Activated T-helper 17 cell treated with anti-CD3 and anti-CD28 coated beads, Interleukin-2, amount 50 U/mL, for 72 hours (primary cell): ENCODE measurements around the gene ZFP36L1. TPM values are rescaled to one million over a fixed set of nuclear protein-coding genes. Genes with fewer than 3 reads are reported as not detected.
A peak's percentile ranks its signal among the peaks of the same experiment; 100 is the strongest.

Source experiments
- ATAC-seq: fragments of 150-1000 bp; cut with Tn5 transposase; replicated peaks from 2 replicates; pipeline ENCODE4 v1.10.0; 2021; ENCODE audit warnings: mild to moderate bottlenecking, moderate library complexity
- H3K27ac Mint-ChIP-seq: one replicate; pipeline ENCODE4 v1.8.0; 2022; ENCODE audit warnings: mixed read lengths
- H3K27me3 Mint-ChIP-seq: one replicate; pipeline ENCODE4 v1.8.0; 2022; ENCODE audit warnings: mixed read lengths
- H3K36me3 Mint-ChIP-seq: one replicate; pipeline ENCODE4 v1.8.0; 2022; ENCODE audit warnings: low read depth, mild to moderate bottlenecking, mixed read lengths
- H3K4me1 Mint-ChIP-seq: one replicate; pipeline ENCODE4 v1.8.0; 2022; ENCODE audit warnings: mixed read lengths
- H3K4me3 Mint-ChIP-seq: one replicate; pipeline ENCODE4 v1.8.0; 2022; ENCODE audit warnings: mild to moderate bottlenecking, mixed read lengths
- H3K9me3 Mint-ChIP-seq: one replicate; pipeline ENCODE4 v1.8.0; 2022; ENCODE audit warnings: mixed read lengths
- total RNA-seq, 2 donors: library from RNA; stranded (reverse); gene quantifications; one replicate each; pipeline ENCODE4 v1.2.3, GENCODE V29; 2022

The ZFP36L1 gene
- total RNA-seq, 2 donors from 2014 or later: 57.7 to 146 TPM

DNA sequence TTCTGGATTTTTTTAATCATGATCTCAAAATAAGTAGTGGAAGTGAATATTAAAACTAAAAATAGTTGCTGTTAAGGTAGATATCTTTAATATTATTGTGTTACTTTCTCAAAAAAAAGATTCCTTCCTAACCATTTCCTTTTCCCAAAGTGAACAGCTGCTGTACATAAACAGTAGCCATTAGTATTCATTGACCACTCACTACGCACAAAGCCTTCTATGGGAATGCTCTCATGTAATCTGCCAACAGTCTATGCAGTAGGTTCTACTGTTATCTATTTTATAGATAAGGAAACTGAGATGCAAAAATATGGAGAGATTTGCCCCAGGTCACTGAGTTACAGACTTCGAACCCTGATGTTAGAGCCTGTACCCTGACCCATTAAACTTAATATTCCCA is 32.1 kb downstream of the ZFP36L1 start:
- no peaks in the 10 kb centered on the region for H3K36me3 Mint-ChIP-seq
- H3K9me3 Mint-ChIP-seq: no peaks in the 10 kb centered on the region
- H3K27ac Mint-ChIP-seq: no peak overlapping the region
- H3K4me1 Mint-ChIP-seq: peaks cover 6% of the 10 kb centered on the region
- no peak for ATAC-seq
- no peak overlapping the region for H3K4me3 Mint-ChIP-seq
- no peaks in the 10 kb centered on the region for H3K27me3 Mint-ChIP-seq

DNA sequence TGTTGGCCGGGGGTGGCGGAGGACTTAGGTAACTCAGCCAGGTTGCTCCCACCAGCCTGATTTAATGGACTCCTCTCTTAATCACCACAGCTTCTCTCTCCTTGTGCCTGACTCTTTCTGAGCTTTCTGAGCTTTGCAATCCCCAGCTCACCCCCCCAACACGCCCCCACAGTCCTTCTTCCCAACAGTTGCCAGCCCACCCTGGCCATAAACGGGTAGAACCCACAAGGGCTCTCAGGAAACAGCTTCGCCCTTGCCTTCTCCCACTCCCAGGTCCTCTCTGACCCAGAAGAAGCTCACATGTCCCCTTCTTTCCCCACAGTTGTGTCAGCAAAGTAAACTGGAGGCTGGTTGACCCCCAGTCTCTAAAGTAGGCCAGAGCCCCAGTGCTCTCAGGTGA is 32.9 kb downstream of the ZFP36L1 start:
- no peaks in the 10 kb centered on the region for H3K36me3 Mint-ChIP-seq
- no peaks in the 10 kb centered on the region for H3K27me3 Mint-ChIP-seq
- H3K4me3 Mint-ChIP-seq: no peak overlapping the region
- no peak for ATAC-seq
- no peak overlapping the region for H3K27ac Mint-ChIP-seq
- no peaks in the 10 kb centered on the region for H3K9me3 Mint-ChIP-seq
- no peaks in the 10 kb centered on the region for H3K4me1 Mint-ChIP-seq

DNA sequence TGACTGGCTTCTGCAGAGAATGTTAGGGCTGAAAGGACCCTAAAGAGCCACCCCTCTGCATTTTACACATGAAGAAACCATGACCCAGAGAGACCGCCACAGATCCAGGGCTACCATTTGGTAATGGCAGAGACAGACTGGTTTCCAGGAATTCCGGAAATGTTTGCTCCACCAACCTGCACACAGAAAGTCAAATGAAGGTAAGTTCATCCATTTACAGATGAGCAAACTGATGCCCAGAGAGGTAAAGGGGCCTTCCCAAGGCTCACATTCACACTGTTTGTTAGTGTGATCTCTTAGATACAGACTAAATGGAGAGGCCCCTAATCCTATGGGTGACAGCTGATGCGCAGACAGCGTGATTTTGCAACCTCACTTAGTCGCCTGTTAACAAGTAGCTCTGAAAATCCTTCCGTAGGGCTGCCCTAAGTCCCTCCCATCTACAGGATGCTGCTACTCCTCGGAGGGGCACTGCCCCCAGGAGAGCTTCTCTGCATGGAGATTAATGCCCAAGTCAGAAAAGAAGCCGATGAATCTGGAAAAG is 33.8 kb downstream of the ZFP36L1 start:
- Mint-ChIP-seq H3K27me3 (no peaks in the 10 kb centered on the region), H3K4me3 (no peak overlapping the region), H3K36me3 (no peaks in the 10 kb centered on the region), H3K9me3 (no peaks in the 10 kb centered on the region), H3K4me1 (no peaks in the 10 kb centered on the region), H3K27ac (no peak overlapping the region)
- ATAC-seq: no peak

DNA sequence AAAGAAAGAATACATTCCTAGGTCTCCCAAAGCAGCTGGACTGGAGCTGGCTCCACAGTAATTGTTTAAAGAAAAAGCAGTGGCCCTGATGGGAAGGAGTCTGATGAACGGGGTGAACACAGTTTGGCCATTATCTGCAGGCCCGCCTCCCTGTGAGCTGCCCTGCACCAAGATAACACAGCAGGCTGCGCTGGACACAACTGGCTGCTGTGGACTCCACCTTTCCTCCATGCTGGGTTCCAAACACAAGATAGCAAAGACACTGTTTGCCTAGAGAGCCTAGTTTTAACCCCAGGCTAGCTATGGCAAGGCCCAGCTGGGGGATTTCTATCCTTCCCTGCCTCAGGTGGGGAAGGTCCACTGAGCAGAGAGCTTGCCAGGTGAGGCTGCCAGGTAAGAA is 34.6 kb downstream of the ZFP36L1 start:
- H3K4me3 Mint-ChIP-seq: no peak overlapping the region
- no peaks in the 10 kb centered on the region for H3K27me3 Mint-ChIP-seq
- H3K36me3 Mint-ChIP-seq: no peaks in the 10 kb centered on the region
- H3K27ac Mint-ChIP-seq: no peak overlapping the region
- no peaks in the 10 kb centered on the region for H3K4me1 Mint-ChIP-seq
- no peak for ATAC-seq
- H3K9me3 Mint-ChIP-seq: no peaks in the 10 kb centered on the region

DNA sequence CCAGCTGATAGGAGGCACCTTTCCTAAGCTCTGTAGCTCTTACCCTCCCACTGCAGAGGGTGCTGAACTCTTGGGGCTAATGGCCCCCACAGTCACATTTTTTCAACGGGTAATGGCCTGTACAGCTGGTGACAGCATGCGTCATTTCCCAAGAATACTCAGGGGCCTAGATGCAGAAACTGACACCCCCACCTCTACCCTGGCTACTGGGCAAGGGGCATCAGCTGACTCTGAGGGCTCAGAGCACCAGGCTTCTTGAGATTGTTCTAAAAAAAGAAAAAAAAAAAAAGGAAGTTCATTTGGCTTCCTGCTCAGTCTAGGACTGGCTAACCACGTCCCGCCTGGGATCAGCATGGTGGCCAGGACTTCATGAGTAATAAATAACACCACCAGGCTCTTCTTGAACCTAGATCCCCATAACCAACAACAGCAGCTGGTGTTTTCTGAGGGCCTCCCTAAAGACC is 35.2 kb downstream of the ZFP36L1 start:
- H3K36me3 Mint-ChIP-seq: no peaks in the 10 kb centered on the region
- no peak overlapping the region for H3K27ac Mint-ChIP-seq
- H3K9me3 Mint-ChIP-seq: no peaks in the 10 kb centered on the region
- H3K27me3 Mint-ChIP-seq: no peaks in the 10 kb centered on the region
- no peaks in the 10 kb centered on the region for H3K4me1 Mint-ChIP-seq
- H3K4me3 Mint-ChIP-seq: no peak overlapping the region
- no peak for ATAC-seq

DNA sequence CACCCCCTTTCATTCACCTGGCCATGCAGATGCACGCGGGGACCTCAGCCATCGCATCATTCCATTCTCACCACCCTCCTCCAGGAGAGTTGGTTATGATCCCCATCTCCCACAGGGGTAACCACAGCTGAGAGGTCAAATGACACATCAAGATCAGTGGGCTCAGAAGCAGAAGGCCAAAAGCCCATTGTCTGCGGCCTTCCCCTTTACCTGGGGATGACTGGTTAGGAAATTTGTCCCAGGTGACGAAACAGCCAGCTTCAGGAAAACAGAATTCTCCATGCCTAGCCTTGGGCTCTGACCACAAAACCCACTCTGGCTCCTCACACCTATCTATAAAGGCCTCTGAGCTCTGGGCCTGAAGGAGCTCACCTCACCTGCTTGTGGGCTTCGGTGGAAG is 36.1 kb downstream of the ZFP36L1 start:
- no peaks in the 10 kb centered on the region for H3K36me3 Mint-ChIP-seq
- H3K4me3 Mint-ChIP-seq: no peak overlapping the region
- no peak overlapping the region for H3K27ac Mint-ChIP-seq
- H3K4me1 Mint-ChIP-seq: no peaks in the 10 kb centered on the region
- no peak for ATAC-seq
- H3K27me3 Mint-ChIP-seq: no peaks in the 10 kb centered on the region
- no peaks in the 10 kb centered on the region for H3K9me3 Mint-ChIP-seq

DNA sequence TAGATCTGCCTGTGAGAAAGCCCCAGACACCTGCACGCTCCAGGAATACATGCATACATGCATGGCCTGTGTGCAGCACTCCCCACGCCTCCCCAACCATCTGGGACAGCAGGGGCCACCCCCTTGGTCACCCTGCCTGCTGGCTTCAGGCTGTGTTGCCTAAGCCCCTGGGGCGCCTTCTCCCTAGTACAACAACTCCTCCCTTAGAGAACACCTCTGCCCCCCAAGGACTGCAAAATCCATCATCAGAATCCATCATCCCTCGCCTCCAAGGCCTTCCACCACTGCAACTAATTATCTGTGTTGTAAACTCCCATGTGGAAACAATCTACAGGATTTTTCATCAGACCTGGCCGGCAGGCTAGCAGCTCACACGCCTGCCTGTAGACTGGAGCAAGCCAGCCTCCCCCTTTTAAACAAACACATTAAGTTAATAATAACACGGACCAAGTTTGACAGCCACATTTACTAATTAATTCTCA is 36.8 kb downstream of the ZFP36L1 start:
- ATAC-seq: no peak
- no peak overlapping the region for H3K27ac Mint-ChIP-seq
- H3K27me3 Mint-ChIP-seq: no peaks in the 10 kb centered on the region

DNA sequence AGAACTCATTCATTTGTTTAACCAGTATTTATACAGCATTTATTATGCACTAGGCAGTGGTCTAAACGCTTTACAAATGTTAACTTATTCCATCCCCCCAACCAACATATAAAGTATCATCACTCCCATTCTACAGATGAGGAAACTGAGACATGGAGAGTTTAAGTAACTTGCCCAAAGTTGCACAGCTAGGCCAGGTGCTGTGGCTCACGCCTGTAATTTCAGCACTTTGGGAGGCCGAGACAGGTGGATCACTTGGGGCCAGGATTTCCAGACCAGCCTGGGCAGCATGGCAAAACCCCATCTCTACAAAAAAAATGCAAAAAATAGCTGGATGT is 37.9 kb downstream of the ZFP36L1 start:
- Mint-ChIP-seq H3K4me3 (no peak overlapping the region), H3K27ac (no peak overlapping the region), H3K9me3 (no peaks in the 10 kb centered on the region), H3K36me3 (no peaks in the 10 kb centered on the region), H3K27me3 (no peaks in the 10 kb centered on the region), H3K4me1 (no peaks in the 10 kb centered on the region)
- no peak for ATAC-seq

More for the DNA sequence above, 36.8 kb downstream of the ZFP36L1 start:
- H3K4me3 Mint-ChIP-seq: no peak overlapping the region
- no peaks in the 10 kb centered on the region for H3K4me1 Mint-ChIP-seq
- no peaks in the 10 kb centered on the region for H3K9me3 Mint-ChIP-seq
- H3K36me3 Mint-ChIP-seq: no peaks in the 10 kb centered on the region

DNA sequence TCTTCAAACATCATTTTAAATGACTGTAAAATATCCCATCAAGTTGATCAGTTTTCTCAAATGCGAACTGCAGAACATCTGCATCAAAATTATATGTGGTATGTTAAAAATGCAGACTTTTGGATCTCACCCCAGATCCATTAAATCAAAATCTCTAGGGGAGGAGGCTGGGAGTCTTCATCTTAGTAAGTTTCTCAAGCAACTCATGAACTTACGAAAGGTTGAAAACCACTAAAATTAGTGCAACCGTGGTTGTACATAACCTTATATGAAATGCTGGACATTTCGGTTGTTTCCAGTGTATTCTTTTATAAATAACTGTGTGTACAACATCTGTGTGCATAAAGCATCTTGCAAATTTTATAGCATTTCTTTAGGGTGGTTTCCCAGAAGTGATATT is 39.2 kb downstream of the ZFP36L1 start:
- Mint-ChIP-seq H3K4me1 (no peaks in the 10 kb centered on the region), H3K27me3 (no peaks in the 10 kb centered on the region), H3K9me3 (no peaks in the 10 kb centered on the region), H3K4me3 (no peak overlapping the region), H3K36me3 (no peaks in the 10 kb centered on the region), H3K27ac (no peak overlapping the region)
- no peak for ATAC-seq

DNA sequence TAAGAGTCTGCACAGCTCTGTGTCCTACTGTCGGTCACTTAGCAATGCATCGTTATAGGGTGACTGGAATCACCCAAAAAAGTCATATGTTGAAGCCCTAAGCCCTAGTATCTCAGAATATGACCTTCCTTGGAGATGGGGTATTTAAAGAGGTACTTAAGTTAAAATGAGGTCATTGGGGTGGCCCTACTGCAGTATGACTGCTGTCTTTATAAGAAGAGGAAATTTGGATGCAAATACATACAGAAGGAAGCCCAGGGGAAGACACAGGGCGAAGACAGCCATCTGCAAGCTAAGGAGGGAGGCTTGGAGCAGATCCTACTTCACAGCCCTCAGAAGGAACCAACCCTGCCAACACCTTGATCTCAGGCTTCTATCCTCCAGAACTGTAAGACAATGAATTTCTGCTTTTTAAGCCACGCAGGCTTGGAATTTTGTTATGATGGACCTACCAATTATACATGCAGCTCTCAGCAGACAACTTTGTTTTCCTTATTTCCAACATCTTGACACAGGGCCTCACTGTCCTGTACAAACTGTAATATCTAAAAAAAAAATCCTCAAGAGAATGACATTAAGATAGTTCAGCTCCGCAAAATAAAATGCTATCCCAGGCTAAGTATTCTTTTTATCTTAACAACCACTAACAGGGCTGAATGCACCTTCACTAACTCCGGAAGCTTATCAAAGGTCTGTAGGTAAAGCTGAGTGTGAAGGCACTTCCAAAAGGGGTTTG is 40.4 kb downstream of the ZFP36L1 start:
- H3K4me3 Mint-ChIP-seq: no peak overlapping the region
- ATAC-seq: no peak
- H3K27ac Mint-ChIP-seq: no peak overlapping the region
- H3K4me1 Mint-ChIP-seq: no peaks in the 10 kb centered on the region
- no peaks in the 10 kb centered on the region for H3K36me3 Mint-ChIP-seq
- no peaks in the 10 kb centered on the region for H3K9me3 Mint-ChIP-seq
- H3K27me3 Mint-ChIP-seq: no peaks in the 10 kb centered on the region

DNA sequence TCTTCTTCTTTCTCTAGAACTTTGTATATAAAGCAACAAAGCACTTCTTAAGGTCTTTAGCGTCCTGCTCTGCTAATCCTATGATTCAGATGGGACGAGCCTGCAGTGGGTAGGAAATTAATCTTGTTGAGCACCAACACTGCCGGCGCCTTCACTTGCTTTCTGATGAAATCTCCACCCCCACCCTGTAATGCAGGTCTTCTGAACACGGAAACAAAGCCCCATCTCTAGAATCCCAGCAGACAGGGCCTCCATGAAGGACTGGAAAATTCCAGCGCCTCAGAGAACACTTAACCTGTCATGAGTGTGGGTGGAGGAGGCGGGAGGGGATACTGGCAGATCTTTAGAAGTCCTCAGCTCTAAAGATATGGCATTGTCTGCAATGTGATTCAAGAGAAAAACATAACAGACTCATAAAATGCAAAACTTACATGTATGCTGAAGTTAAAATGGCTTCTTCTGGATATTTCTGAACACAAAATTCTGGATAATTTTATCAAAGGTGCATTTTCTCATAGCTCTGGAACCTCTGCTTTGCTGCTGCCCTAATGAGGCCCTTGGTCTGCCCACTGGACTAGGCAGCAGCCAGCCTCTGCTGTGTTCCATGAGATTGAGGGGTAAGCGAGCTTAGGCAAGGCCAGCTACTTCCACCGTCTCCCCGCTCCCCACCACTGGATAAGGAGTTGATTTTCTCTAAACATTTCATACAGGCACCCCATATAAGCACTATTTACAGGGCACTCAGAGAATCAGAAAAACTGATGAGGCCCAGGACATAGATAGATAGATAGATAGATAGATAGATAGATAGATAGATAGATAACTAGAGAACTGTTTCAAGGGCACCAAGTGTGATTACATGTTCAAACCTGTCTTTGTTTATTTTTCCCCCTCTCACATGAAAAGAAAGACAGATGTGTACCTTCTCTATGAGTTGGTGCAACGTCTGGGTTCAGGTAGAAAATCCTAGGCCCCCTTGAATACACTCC is 43.1 kb downstream of the ZFP36L1 start:
- no peaks in the 10 kb centered on the region for H3K36me3 Mint-ChIP-seq
- no peak overlapping the region for H3K4me3 Mint-ChIP-seq
- no peaks in the 10 kb centered on the region for H3K4me1 Mint-ChIP-seq
- no peaks in the 10 kb centered on the region for H3K27me3 Mint-ChIP-seq
- H3K27ac Mint-ChIP-seq: peak overlapping the region; percentile 24
- no peaks in the 10 kb centered on the region for H3K9me3 Mint-ChIP-seq
- ATAC-seq: no peak

DNA sequence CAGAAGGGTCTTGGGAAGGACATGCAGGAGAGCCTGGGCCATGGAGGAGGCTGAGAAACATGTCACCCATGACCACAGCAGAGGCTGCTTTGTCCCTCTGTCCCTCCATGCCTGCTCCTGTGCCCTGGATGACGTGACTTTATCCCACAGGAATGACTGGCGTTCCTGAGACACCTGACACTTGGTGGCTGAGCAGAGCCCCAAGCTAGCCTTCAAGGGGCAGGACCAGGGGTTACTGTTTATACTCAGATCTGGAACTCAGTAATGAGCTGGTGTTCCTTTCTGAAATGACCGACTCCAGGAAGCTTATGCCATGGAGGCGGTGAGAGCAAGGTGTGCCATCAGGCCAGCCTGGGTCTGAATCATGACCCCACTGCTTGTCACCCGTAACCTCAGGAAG is 44.2 kb downstream of the ZFP36L1 start:
- ATAC-seq: no peak
- Mint-ChIP-seq H3K4me3 (no peak overlapping the region), H3K4me1 (no peaks in the 10 kb centered on the region), H3K27ac (no peak overlapping the region), H3K27me3 (no peaks in the 10 kb centered on the region), H3K9me3 (no peaks in the 10 kb centered on the region), H3K36me3 (no peaks in the 10 kb centered on the region)

DNA sequence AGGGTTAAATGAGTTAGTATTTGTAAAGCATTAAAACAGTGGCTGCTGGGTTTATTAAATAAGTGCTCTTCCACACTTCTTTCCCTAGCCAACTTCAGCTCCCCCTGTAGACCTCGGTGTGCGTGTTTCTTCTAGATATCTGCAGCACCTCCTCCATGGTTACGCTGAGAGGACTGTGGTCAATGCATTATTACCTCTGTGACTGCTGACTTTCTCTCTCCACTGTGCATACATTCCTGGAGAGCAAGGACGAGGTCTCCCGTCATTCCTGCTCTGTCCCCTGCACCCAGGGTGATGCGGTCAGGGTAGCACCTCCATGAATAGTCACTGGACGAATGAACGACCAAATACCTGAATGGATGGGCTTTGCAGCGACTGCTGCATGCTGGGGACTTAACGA is 44.6 kb downstream of the ZFP36L1 start:
- H3K4me1 Mint-ChIP-seq: no peaks in the 10 kb centered on the region
- no peak overlapping the region for H3K27ac Mint-ChIP-seq
- no peak for ATAC-seq
- no peak overlapping the region for H3K4me3 Mint-ChIP-seq
- H3K36me3 Mint-ChIP-seq: no peaks in the 10 kb centered on the region
- H3K27me3 Mint-ChIP-seq: no peaks in the 10 kb centered on the region
- no peaks in the 10 kb centered on the region for H3K9me3 Mint-ChIP-seq

DNA sequence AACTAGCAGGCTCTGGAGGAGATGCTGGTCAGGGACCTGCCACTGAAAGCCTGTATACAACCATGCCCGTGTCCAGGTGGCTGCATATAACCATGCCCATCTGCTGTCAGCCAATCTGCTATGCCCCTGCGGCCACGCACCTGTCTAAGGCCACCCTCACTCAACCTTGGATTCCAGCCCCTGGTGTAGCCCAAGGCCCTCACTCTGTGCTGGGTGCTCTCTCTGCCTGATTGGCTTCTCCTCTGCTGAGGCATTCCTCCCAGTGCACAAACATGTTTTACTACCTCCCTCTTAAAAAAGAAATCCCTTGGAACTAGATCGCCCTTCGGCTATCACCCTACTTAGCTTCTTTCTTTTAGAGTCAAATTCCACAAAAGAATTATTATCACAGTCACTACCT is 45.5 kb downstream of the ZFP36L1 start:
- Mint-ChIP-seq H3K27me3 (no peaks in the 10 kb centered on the region), H3K9me3 (no peaks in the 10 kb centered on the region), H3K36me3 (no peaks in the 10 kb centered on the region), H3K27ac (no peak overlapping the region), H3K4me1 (no peaks in the 10 kb centered on the region), H3K4me3 (no peak overlapping the region)
- no peak for ATAC-seq

DNA sequence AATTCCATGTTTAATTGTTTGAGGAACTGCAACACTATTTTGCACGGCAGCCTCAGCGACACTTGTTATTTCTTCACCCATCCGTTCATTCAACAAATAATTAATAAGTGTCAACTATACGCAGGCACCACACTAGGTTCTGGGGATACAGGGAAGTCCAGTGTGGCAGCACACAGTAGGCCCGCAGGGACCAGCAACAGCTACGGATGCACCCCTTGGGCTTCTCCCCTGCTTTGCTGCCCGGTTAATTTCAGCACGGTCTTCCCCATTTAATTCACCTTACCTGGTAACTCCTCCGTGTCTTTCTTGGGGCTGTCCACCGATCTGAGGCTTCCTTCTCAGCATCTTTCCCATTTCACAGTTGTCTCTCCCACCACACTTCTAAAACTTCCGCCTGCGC is 48.3 kb downstream of the ZFP36L1 start:
- no peak overlapping the region for H3K4me3 Mint-ChIP-seq
- no peak for ATAC-seq
- peaks cover 6% of the 10 kb centered on the region for H3K4me1 Mint-ChIP-seq
- H3K27ac Mint-ChIP-seq: no peak overlapping the region
- peaks cover 4% of the 10 kb centered on the region for H3K9me3 Mint-ChIP-seq
- no peaks in the 10 kb centered on the region for H3K27me3 Mint-ChIP-seq
- H3K36me3 Mint-ChIP-seq: no peaks in the 10 kb centered on the region
